H1 (cell line): Measurements from ENCODE around the gene SH3GL2. TPM values are rescaled to one million over a fixed set of nuclear protein-coding genes. Genes with fewer than 3 reads are reported as not detected.

Source experiments
- CTCF ChIA-PET: fragments of 300-600 bp; sonication (Branson Sonifier 250); formaldehyde crosslinking; loops from one replicate; lab custom pipeline; 2021; ENCODE audit not compliant: partially characterized antibody; lab: Charles Lee
- POLR2A ChIA-PET: fragments of 300-600 bp; sonication (Branson Sonifier 250); formaldehyde crosslinking; loops from one replicate; lab custom pipeline; 2021; ENCODE audit warnings: inconsistent platforms; ENCODE audit not compliant: partially characterized antibody; lab: Charles Lee
- DNase-seq, 2 experiments: peaks; one replicate each; pipeline versions ENCODE4 v3.0.0 to v3.0.0-alpha.2; 2010 to 2022; ENCODE audit warnings: low spot score in 2 of 2, low read depth in 1 of 2, mixed read lengths in 1 of 2
- FAIRE-seq: peaks from 2 replicates; lab custom pipeline; 2011; peaks lifted over from hg19 to GRCh38; lab: Jason Lieb, UNC
- H2AFZ ChIP-seq: 2 replicates; pipeline ENCODE4 v1.8.1; 2012; ENCODE audit warnings: low read length, inconsistent platforms
- H2AK5ac ChIP-seq: 2 replicates; pipeline ENCODE4 v1.6.1; 2013; ENCODE audit warnings: low read depth, low read length
- H2BK120ac ChIP-seq: replicated peaks from 2 replicates; pipeline ENCODE3; 2013; ENCODE audit warnings: low read depth, low read length, inconsistent platforms
- H2BK12ac ChIP-seq: 2 replicates; pipeline ENCODE4 v1.6.1; 2013; ENCODE audit warnings: low read depth, low read length
- H2BK15ac ChIP-seq: 2 replicates; pipeline ENCODE4 v1.6.1; 2013; ENCODE audit warnings: low read length
- H2BK20ac ChIP-seq: 2 replicates; pipeline ENCODE4 v1.6.1; 2013; ENCODE audit warnings: low read length
- H2BK5ac ChIP-seq: 2 replicates; pipeline ENCODE4 v1.6.1; 2013; ENCODE audit warnings: low read depth, low read length
- H3K14ac ChIP-seq: 2 replicates; pipeline ENCODE4 v1.6.1; 2013; ENCODE audit warnings: inconsistent platforms; ENCODE audit not compliant: insufficient read length
- H3K18ac ChIP-seq: 2 replicates; pipeline ENCODE4 v1.6.1; 2013; ENCODE audit warnings: low read length; ENCODE audit errors: extremely low read depth
- H3K23ac ChIP-seq: 2 replicates; pipeline ENCODE4 v1.6.1; 2013; ENCODE audit warnings: inconsistent platforms; ENCODE audit not compliant: insufficient read length
- H3K23me2 ChIP-seq: 2 replicates; pipeline ENCODE4 v1.6.1; 2013; ENCODE audit warnings: low read depth, low read length
- H3K27ac ChIP-seq: 2 replicates; pipeline ENCODE4 v1.6.1; 2011; ENCODE audit warnings: low read depth, low read length, inconsistent platforms
- H3K27me3 ChIP-seq, 4 experiments: replicated peaks in 1 of 4; 1 replicate in 1 of 4; 2 replicates in 3 of 4; pipeline versions ENCODE4 v1.6.1 to v1.8.1; 2011 to 2013; ENCODE audit warnings: low read length in 3 of 4, mild to moderate bottlenecking in 3 of 4, inconsistent platforms in 2 of 4, mixed read lengths in 2 of 4, moderate library complexity in 1 of 4; ENCODE audit not compliant: control insufficient read depth in 3 of 4, insufficient read depth in 3 of 4; ENCODE audit errors: extremely low read depth in 1 of 4
- H3K36me3 ChIP-seq, 4 experiments: 2 replicates each; pipeline versions ENCODE4 v1.6.1 to v1.8.1; 2011 to 2013; ENCODE audit warnings: mild to moderate bottlenecking in 4 of 4, low read length in 3 of 4, moderate library complexity in 2 of 4, control low read depth in 1 of 4, inconsistent platforms in 1 of 4; ENCODE audit not compliant: insufficient read depth in 4 of 4, control insufficient read depth in 2 of 4
- H3K4ac ChIP-seq: replicated peaks from 2 replicates; pipeline ENCODE3; 2013; ENCODE audit warnings: low read length, low read depth, mixed read lengths, inconsistent platforms; ENCODE audit not compliant: insufficient read length
- H3K4me1 ChIP-seq, 4 experiments: replicated peaks in 1 of 4; 1 replicate in 1 of 4; 2 replicates in 3 of 4; pipeline versions ENCODE4 v1.6.1 to v1.8.1; 2011 to 2013; ENCODE audit warnings: low read length in 3 of 4, inconsistent platforms in 2 of 4, mixed read lengths in 1 of 4; ENCODE audit not compliant: insufficient read depth in 4 of 4, control insufficient read depth in 3 of 4
- H3K4me2 ChIP-seq, 2 experiments: 2 replicates each; pipeline versions ENCODE4 v1.6.1 to v1.8.1; 2011 to 2013; ENCODE audit warnings: low read depth in 2 of 2, low read length in 2 of 2, control low read depth in 1 of 2, inconsistent platforms in 1 of 2, mild to moderate bottlenecking in 1 of 2; ENCODE audit not compliant: insufficient read depth in 1 of 2
- H3K4me3 ChIP-seq, 4 experiments: fragments of 200-600, 300-600 bp in 1 of 4; sonication (generic), shearing (Covaris generic), sonication (Bioruptor Twin) in 1 of 4; 2 replicates each; pipeline versions ENCODE4 v1.5.1 to v1.8.1; 2011 to 2016; ENCODE audit warnings: low read length in 4 of 4, low read depth in 3 of 4, control low read depth in 2 of 4, inconsistent platforms in 2 of 4, mild to moderate bottlenecking in 2 of 4, mixed read lengths in 1 of 4, moderate library complexity in 1 of 4; ENCODE audit not compliant: insufficient read depth in 2 of 4; ENCODE audit errors: extremely low read depth in 1 of 4
- H3K56ac ChIP-seq: replicated peaks from 2 replicates; pipeline ENCODE3; 2013; ENCODE audit warnings: low read depth, mild to moderate bottlenecking, mixed read lengths, low read length, inconsistent platforms; ENCODE audit not compliant: insufficient read length
- H3K79me1 ChIP-seq: 2 replicates; pipeline ENCODE4 v1.6.1; 2013; ENCODE audit warnings: low read depth, low read length, control low read depth
- H3K79me2 ChIP-seq, 2 experiments: 2 replicates each; pipeline versions ENCODE4 v1.6.1 to v1.8.1; 2012 to 2013; ENCODE audit warnings: low read length in 2 of 2, mild to moderate bottlenecking in 2 of 2, inconsistent platforms in 1 of 2; ENCODE audit not compliant: insufficient read depth in 2 of 2, control insufficient read depth in 1 of 2
- H3K9ac ChIP-seq, 4 experiments: replicated peaks in 1 of 4; 1 replicate in 1 of 4; 2 replicates in 3 of 4; pipeline versions ENCODE4 v1.6.1 to v1.8.1; 2011 to 2013; ENCODE audit warnings: low read depth in 3 of 4, low read length in 3 of 4, control low read depth in 2 of 4, mild to moderate bottlenecking in 2 of 4, moderate library complexity in 2 of 4, inconsistent platforms in 1 of 4; ENCODE audit errors: extremely low read depth in 1 of 4
- H3K9me3 ChIP-seq, 2 experiments: 2 replicates each; pipeline versions ENCODE4 v1.6.1 to v1.8.1; 2012 to 2013; ENCODE audit warnings: mild to moderate bottlenecking in 2 of 2, moderate library complexity in 2 of 2, control low read depth in 1 of 2, inconsistent platforms in 1 of 2, low read depth in 1 of 2, low read length in 1 of 2, mixed read lengths in 1 of 2; ENCODE audit not compliant: insufficient read depth in 2 of 2
- H4K20me1 ChIP-seq, 2 experiments: replicated peaks in 1 of 2; 2 replicates each; pipeline versions ENCODE3 to v1.8.1; 2011 to 2013; ENCODE audit warnings: inconsistent platforms in 2 of 2, low read length in 2 of 2, mild to moderate bottlenecking in 1 of 2; ENCODE audit not compliant: insufficient read depth in 2 of 2, control insufficient read depth in 1 of 2
- H4K5ac ChIP-seq: 2 replicates; pipeline ENCODE4 v1.6.1; 2013; ENCODE audit warnings: low read length, low read depth, mixed read lengths, inconsistent platforms; ENCODE audit not compliant: insufficient read length
- H4K8ac ChIP-seq: 2 replicates; pipeline ENCODE4 v1.8.0; 2013; ENCODE audit warnings: mild to moderate bottlenecking, moderate library complexity, low read length, inconsistent platforms; ENCODE audit not compliant: insufficient read depth; ENCODE audit errors: extremely low read depth
- H4K91ac ChIP-seq: replicated peaks from 2 replicates; pipeline ENCODE3; 2013; ENCODE audit warnings: low read length, mixed read lengths, inconsistent platforms; ENCODE audit not compliant: insufficient read length
- ATF2 ChIP-seq: IDR thresholded peaks from 2 replicates; pipeline ENCODE4 v1.6.1; 2012; ENCODE audit warnings: low read length, inconsistent platforms
- BACH1 ChIP-seq: IDR thresholded peaks from 2 replicates; pipeline ENCODE4 v1.6.1; 2012; ENCODE audit warnings: low read length, improper control_type of control experiment
- BRCA1 ChIP-seq: IDR thresholded peaks from 2 replicates; pipeline ENCODE4 v1.6.1; 2012; ENCODE audit warnings: low read depth, low read length, improper control_type of control experiment
- EP300 ChIP-seq, 2 experiments: IDR thresholded peaks; 1 replicate in 1 of 2; 2 replicates in 1 of 2; pipeline ENCODE4 v1.6.1; 2011 to 2012; ENCODE audit warnings: low read depth in 2 of 2, low read length in 2 of 2, mild to moderate bottlenecking in 2 of 2, borderline replicate concordance in 1 of 2, inconsistent platforms in 1 of 2, moderate library complexity in 1 of 2
- POLR2A ChIP-seq, 2 experiments: IDR thresholded peaks; 1 replicate in 1 of 2; 2 replicates in 1 of 2; pipeline ENCODE4 v1.6.1; 2011; ENCODE audit warnings: low read depth in 2 of 2, low read length in 2 of 2, mild to moderate bottlenecking in 2 of 2; ENCODE audit errors: control extremely low read depth in 1 of 2
- TEAD4 ChIP-seq: IDR thresholded peaks from 2 replicates; pipeline ENCODE4 v1.6.1; 2012; ENCODE audit warnings: low read depth, low read length, inconsistent platforms, mixed read lengths
- WGBS, 2 experiments: shearing (Covaris generic) in 1 of 2; methylation state at CpG; one replicate each; pipeline versions ENCODE4 v1.1.6 to v1.1.7; 2013 to 2015; ENCODE audit warnings: low lambda C conversion rate in 2 of 2, mixed read lengths in 2 of 2, inconsistent platforms in 1 of 2, low coverage in 1 of 2, missing lambda C conversion rate in 1 of 2; ENCODE audit not compliant: insufficient replicate concordance in 2 of 2, insufficient coverage in 1 of 2, insufficient read length in 1 of 2; ENCODE audit errors: extremely low coverage in 1 of 2, missing lambda C conversion rate in 1 of 2; 5-methylcytosine and 5-hydroxymethylcytosine counted together
- polyA plus RNA-seq, 7 experiments: library from polyadenylated mRNA; depleted of rRNA in 3 of 7; stranded (reverse) in 5 of 7; unstranded in 2 of 7; fragments of >200 nt in 5 of 7; fragments of 200-250 nt in 2 of 7; gene quantifications; 1 replicate in 5 of 7; 2 replicates in 1 of 7; 4 replicates in 1 of 7; pipeline versions ENCODE4 v1.2.1 to v1.2.3, GENCODE V29; 2011 to 2013; ENCODE audit warnings: missing spikeins in 2 of 7, mixed read lengths in 2 of 7
- total RNA-seq: library from RNA; stranded (reverse); fragmentation: NEBNext Ultra II Directional; extraction: Animal tissue kit (Norgen Biotek cat#: 25700); gene quantifications from 2 replicates; pipeline ENCODE4 v1.2.1, GENCODE V29; 2021

SH3GL2 gene
- total and polyA plus RNA-seq, 2 of the 8 experiments (the other 6 are each of a cell fraction or from before 2014, with no cell fraction given): 4.7 to 5.3 TPM

DNA sequence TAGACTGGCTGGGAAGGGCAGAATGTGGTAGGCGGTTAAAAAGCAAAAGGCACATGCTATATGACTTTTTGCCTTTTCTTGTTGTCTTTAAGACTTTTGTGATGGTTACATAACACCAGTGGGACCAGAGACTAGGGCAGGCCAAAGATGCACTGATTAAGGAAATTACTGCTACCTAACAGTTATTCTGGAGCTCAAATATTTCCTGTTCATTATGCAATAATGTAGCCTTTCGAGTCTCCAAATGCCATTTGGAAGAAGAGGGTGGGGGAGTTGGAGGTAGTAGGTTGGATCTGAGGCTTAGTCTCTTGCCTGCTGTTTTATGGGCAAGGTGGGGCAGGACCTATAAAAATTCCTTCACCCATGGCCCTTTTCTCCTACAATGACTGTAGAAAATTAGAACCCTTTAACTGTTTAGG, 51.7 kb downstream of the SH3GL2 start:
- Histone ChIP-seq H3K79me1 (no peaks in the 10 kb centered on the region), H4K8ac (no peak overlapping the region), H3K27me3 (no peaks in the 10 kb centered on the region), H2BK20ac (no peak overlapping the region), H3K36me3 (no peaks in the 10 kb centered on the region), H3K9ac (no peak overlapping the region), H2AK5ac (no peak overlapping the region), H3K18ac (no peak overlapping the region), H2BK5ac (no peak overlapping the region), H3K79me2 (no peaks in the 10 kb centered on the region), H3K9me3 (no peaks in the 10 kb centered on the region), H3K4me1 (no peaks in the 10 kb centered on the region), H2BK120ac (no peak overlapping the region), H4K91ac (no peak overlapping the region), H2BK15ac (no peak overlapping the region), H3K4me3 (no peak overlapping the region), H4K5ac (no peak overlapping the region), H3K27ac (no peak overlapping the region), H3K56ac (no peak overlapping the region), H3K14ac (no peak overlapping the region), H3K4ac (no peak overlapping the region), H2BK12ac (no peak overlapping the region), H3K23ac (no peak overlapping the region), H4K20me1 (no peaks in the 10 kb centered on the region), H2AFZ (no peak overlapping the region), H3K4me2 (no peak overlapping the region), H3K23me2 (peaks cover 1% of the 10 kb centered on the region; the same call in 1 of the 2 replicates)
- FAIRE-seq (no peak), DNase-seq (no peak)
- CTCF ChIA-PET: no interaction called here
- POLR2A ChIA-PET: no interaction called here
- WGBS, 2 experiments: 86% methylated on average over 2 of the region's 2 CpGs; no CpG with 5 or more reads in 1 of the 2 experiments
- no peak for TF ChIP-seq BRCA1
- no peak for TF ChIP-seq POLR2A (IDR thresholded peaks at IDR 0.05; ENCODE audit: control extremely low read depth in 1 of 2, low read depth in 2 of 2, low read length in 2 of 2)
- TF ChIP-seq ATF2: no peak
- TF ChIP-seq BACH1: no peak
- no peak for TF ChIP-seq EP300 (IDR thresholded peaks at IDR 0.05; ENCODE audit: borderline replicate concordance in 1 of 2, low read depth in 2 of 2, low read length in 2 of 2)
- TF ChIP-seq TEAD4: no peak
